ENCODE measurements around the gene NAA80. TPM values are rescaled to one million over a fixed set of nuclear protein-coding genes. Genes with fewer than 3 reads are reported as not detected.

NAA80 gene
- polyA plus RNA-seq, 3 donors = 2.3 to 21.3 (median 4.6) TPM

DNA sequence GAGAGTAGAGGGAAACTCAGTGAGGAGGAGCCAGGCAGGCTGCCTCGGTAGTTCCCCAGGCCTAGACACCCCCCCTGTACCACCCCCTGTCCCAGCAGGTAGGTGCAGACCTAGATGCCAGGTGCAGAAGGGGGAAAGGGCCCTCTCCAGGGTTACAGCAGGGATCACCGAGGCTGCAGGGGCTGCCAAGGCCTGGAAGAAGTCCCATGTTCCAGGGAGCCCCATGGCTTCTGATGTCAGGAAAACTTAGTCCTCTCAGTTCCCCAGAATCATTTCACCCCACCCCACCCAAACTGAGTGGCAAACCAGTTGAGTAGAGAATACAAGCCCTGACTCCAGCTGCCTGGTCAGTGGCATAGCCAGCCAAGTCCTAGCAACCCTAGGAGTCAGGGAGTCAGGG, 37.7 kb downstream of the NAA80 start:
- Mint-ChIP-seq H3K9me3 (peaks cover 0 to 10% (median 4%) of the 10 kb centered on the region in 7 donors), H3K27me3 (ENCODE audit: low read depth in 3 of 3) (peaks cover 10 to 17% (median 17%) of the 10 kb centered on the region in 3 donors), H3K36me3 (peaks cover 29 to 32% of the 10 kb centered on the region in 2 donors), H3K4me3 (no peak overlapping the region), H3K4me1 (peaks cover 12% of the 10 kb centered on the region), H3K27ac (no peak overlapping the region)
- intact Hi-C loops (cut with micrococcal nuclease) = no loop called here
- Histone ChIP-seq H3K27ac (ENCODE audit: low read depth in 1 of 2, low read length in 2 of 2) (no peak overlapping the region), H3K4me2 (replicated peaks; ENCODE audit: extremely low read depth, low read length, poor library complexity, severe bottlenecking) (no peak overlapping the region), H3K79me2 (ENCODE audit: insufficient read depth, low read length) (peaks cover 10% of the 10 kb centered on the region), H3K27me3 (ENCODE audit: control insufficient read depth in 2 of 2, insufficient read depth in 2 of 2, low read length in 2 of 2) (peaks cover 0 to 8% of the 10 kb centered on the region in 2 donors), H3K9ac (ENCODE audit: insufficient read depth, low read length, poor library complexity, severe bottlenecking) (no peak overlapping the region), H3K4me1 (ENCODE audit: control insufficient read depth in 1 of 2, insufficient read depth in 2 of 2, low read length in 2 of 2) (peaks cover 15 to 32% of the 10 kb centered on the region in 2 donors), H3K4me3 (replicated peaks in 1 of 3; ENCODE audit: low read depth in 2 of 3, low read length in 3 of 3) (no peak overlapping the region), H2AFZ (ENCODE audit: insufficient read depth, low read depth, low read length, poor library complexity, severe bottlenecking) (no peak overlapping the region), H4K20me1 (ENCODE audit: insufficient read depth, low read length) (peaks cover 60% of the 10 kb centered on the region), H3K36me3 (replicated peaks in 1 of 2; ENCODE audit: control insufficient read depth in 1 of 2, insufficient read depth in 2 of 2, low read length in 2 of 2) (peaks cover 27 to 32% of the 10 kb centered on the region in 2 donors), H3K9me3 (replicated peaks in 1 of 2; ENCODE audit: control insufficient read depth in 1 of 2, insufficient read depth in 1 of 2, low read length in 2 of 2) (peaks cover 0 to 10% of the 10 kb centered on the region in 2 donors)
- no CpG with 5 or more reads among the region's 2 CpGs for WGBS (ENCODE audit: insufficient coverage)
- no peak for DNase-seq
- TF ChIP-seq, protein P1, sequence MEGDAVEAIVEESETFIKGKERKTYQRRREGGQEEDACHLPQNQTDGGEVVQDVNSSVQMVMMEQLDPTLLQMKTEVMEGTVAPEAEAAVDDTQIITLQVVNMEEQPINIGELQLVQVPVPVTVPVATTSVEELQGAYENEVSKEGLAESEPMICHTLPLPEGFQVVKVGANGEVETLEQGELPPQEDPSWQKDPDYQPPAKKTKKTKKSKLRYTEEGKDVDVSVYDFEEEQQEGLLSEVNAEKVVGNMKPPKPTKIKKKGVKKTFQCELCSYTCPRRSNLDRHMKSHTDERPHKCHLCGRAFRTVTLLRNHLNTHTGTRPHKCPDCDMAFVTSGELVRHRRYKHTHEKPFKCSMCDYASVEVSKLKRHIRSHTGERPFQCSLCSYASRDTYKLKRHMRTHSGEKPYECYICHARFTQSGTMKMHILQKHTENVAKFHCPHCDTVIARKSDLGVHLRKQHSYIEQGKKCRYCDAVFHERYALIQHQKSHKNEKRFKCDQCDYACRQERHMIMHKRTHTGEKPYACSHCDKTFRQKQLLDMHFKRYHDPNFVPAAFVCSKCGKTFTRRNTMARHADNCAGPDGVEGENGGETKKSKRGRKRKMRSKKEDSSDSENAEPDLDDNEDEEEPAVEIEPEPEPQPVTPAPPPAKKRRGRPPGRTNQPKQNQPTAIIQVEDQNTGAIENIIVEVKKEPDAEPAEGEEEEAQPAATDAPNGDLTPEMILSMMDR (IDR thresholded peaks at IDR 0.05) = no peak

DNA sequence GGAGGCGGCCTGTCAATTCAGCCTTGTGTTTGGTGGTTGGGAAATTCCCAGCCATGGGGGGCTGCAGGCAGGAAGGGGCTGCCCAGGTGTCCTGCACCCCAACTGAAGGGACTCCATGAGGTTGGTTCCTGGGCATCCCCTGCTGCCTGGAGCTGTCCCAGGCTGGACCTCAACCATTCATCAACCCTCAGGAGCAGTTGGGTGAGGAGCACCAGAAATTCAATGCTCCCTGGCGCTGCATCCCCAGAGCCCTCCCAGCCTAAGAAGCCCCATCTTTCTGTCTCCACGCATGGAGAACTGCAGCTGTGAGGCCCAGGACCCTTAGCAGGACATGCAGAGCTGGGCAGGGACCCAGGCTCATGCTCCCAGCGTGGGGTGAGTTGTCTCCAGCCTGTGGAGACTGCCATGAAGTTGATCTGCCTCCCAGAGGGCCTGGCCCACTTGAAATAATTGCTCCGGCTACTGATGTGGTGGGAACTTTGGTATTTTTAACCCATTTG, 38.2 kb downstream of the NAA80 start:
- intact Hi-C loops (cut with micrococcal nuclease) = no loop called here
- WGBS (ENCODE audit: insufficient coverage) = 100% methylated on average over 4 of the region's 5 CpGs
- peaks cover 0 to 10% (median 4%) of the 10 kb centered on the region in 7 donors for H3K9me3 Mint-ChIP-seq
- Histone ChIP-seq H3K4me3 (replicated peaks in 1 of 3; ENCODE audit: low read depth in 2 of 3, low read length in 3 of 3) (no peak overlapping the region), H3K9me3 (replicated peaks in 1 of 2; ENCODE audit: control insufficient read depth in 1 of 2, insufficient read depth in 1 of 2, low read length in 2 of 2) (peaks cover 0 to 10% of the 10 kb centered on the region in 2 donors), H2AFZ (ENCODE audit: insufficient read depth, low read depth, low read length, poor library complexity, severe bottlenecking) (no peak overlapping the region), H3K4me1 (ENCODE audit: control insufficient read depth in 1 of 2, insufficient read depth in 2 of 2, low read length in 2 of 2) (peaks cover 15 to 32% of the 10 kb centered on the region in 2 donors), H3K27ac (ENCODE audit: low read depth in 1 of 2, low read length in 2 of 2) (peak overlapping the region in 1 of 2 donors; percentile 33), H3K36me3 (replicated peaks in 1 of 2; ENCODE audit: control insufficient read depth in 1 of 2, insufficient read depth in 2 of 2, low read length in 2 of 2) (peaks cover 32 to 37% of the 10 kb centered on the region in 2 donors), H4K20me1 (ENCODE audit: insufficient read depth, low read length) (peaks cover 66% of the 10 kb centered on the region), H3K79me2 (ENCODE audit: insufficient read depth, low read length) (peaks cover 15% of the 10 kb centered on the region), H3K4me2 (replicated peaks; ENCODE audit: extremely low read depth, low read length, poor library complexity, severe bottlenecking) (no peak overlapping the region), H3K27me3 (ENCODE audit: control insufficient read depth in 2 of 2, insufficient read depth in 2 of 2, low read length in 2 of 2) (peaks cover 0 to 2% of the 10 kb centered on the region in 2 donors), H3K9ac (ENCODE audit: insufficient read depth, low read length, poor library complexity, severe bottlenecking) (peak overlapping the region; percentile 64)
- no peak overlapping the region for H3K4me3 Mint-ChIP-seq
- peaks cover 34 to 37% of the 10 kb centered on the region in 2 donors for H3K36me3 Mint-ChIP-seq
- peak overlapping the region in 1 of 7 donors; percentile 84 for H3K27ac Mint-ChIP-seq
- H3K27me3 Mint-ChIP-seq (ENCODE audit: low read depth in 3 of 3) = peaks cover 7 to 13% (median 12%) of the 10 kb centered on the region in 3 donors
- TF ChIP-seq, protein P1 (IDR thresholded peaks at IDR 0.05) = no peak
- peaks cover 12% of the 10 kb centered on the region for H3K4me1 Mint-ChIP-seq
- DNase-seq = no peak
